Adrenal gland (tissue), 5 donors: ENCODE data around the gene CFAP410.

Experiments used
- POLR2A ChIP-seq, 2 donors: fragments of 450-650 bp; IDR thresholded peaks; one replicate each; pipeline ENCODE4 v1.6.1; 2017; ENCODE audit warnings: antibody characterized with exemption in 2 of 2, mild to moderate bottlenecking in 2 of 2, moderate library complexity in 1 of 2
- TF ChIP-seq, protein P1 (sequence below), 6 experiments: fragments of 450-650 bp in 4 of 6; fragments of 200-600 bp in 2 of 6; sonication (generic) in 1 of 6; IDR thresholded peaks; 1 replicate in 5 of 6; 2 replicates in 1 of 6; pipeline versions ENCODE4 v1.5.1 to v1.8.0; 2016 to 2021; ENCODE audit warnings: antibody characterized with exemption in 6 of 6, mild to moderate bottlenecking in 2 of 6, moderate library complexity in 1 of 6
- donor health status: DM: no; HTN: no; CAD: no.

DNA sequence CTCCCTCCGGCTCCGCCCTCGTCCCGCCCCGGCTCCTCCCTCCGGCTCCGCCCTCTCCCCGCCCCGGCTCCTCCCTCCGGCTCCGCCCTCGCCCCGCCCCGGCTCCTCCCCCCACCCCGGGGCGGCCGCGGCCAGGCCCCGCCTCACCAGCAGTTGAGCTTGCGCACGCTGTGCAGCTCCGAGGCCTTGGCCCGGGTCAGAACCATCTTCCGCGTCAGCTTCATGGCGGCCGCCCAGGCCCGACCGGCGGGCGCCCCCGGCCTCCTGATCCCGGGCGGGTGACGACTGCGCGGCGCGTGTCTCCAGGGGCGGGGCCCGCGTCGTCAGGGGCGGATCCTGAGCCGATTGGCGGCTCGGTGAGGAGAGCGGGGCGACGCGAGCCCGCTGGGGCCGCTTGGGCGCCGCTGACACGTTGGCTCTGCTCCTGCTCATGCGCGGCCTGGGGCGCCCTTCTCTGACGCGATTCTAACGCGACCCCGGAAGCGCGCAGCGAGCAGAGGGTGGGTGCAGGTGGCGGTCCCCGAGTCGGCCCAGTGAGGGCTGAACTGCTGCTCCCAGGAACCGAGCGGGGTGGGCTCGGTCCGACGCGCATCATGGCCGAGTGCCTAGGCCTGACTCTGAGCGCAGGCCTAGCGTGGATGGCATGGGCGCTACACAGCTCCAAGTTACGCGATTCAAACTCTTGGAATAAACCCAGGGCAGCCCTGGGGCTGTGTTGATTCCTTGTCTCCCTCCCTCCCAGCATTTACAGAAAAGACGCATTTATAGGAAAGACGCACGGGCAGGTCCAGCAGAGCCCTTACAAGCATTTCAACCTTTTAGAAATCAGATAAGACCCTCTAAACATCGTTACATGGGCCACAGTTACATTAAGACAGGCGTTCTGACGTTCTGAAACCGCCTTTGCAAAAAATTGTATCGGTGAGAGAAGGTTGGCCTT, at the start of gene CFAP410:
- TF ChIP-seq, protein P1, sequence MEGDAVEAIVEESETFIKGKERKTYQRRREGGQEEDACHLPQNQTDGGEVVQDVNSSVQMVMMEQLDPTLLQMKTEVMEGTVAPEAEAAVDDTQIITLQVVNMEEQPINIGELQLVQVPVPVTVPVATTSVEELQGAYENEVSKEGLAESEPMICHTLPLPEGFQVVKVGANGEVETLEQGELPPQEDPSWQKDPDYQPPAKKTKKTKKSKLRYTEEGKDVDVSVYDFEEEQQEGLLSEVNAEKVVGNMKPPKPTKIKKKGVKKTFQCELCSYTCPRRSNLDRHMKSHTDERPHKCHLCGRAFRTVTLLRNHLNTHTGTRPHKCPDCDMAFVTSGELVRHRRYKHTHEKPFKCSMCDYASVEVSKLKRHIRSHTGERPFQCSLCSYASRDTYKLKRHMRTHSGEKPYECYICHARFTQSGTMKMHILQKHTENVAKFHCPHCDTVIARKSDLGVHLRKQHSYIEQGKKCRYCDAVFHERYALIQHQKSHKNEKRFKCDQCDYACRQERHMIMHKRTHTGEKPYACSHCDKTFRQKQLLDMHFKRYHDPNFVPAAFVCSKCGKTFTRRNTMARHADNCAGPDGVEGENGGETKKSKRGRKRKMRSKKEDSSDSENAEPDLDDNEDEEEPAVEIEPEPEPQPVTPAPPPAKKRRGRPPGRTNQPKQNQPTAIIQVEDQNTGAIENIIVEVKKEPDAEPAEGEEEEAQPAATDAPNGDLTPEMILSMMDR (IDR thresholded peaks at IDR 0.05), result no peak
- TF ChIP-seq POLR2A (IDR thresholded peaks at IDR 0.05), result peak; percentile 92
